NCI-H2227 (cell line): ENCODE results near the gene LUZP2.

Experiments used
- DNase-seq: peaks from one replicate; lab custom pipeline; 2025; ENCODE audit not compliant: unreplicated experiment; lab: John Stamatoyannopoulos, UW

The LUZP2 gene

GRCh38 chr11:24805671-24806070, 308.8 kb downstream of the LUZP2 start:
- DNase-seq = no peak

- no peak for DNase-seq
Measured at GRCh38 chr11:24808173-24808572, 311.3 kb downstream of the LUZP2 start.

- DNase-seq = no peak
Measured at GRCh38 chr11:24819006-24819405, 322.2 kb downstream of the LUZP2 start.

GRCh38 chr11:24819863-24820434, 323.1 kb downstream of the LUZP2 start:
- no peak for DNase-seq

GRCh38 chr11:24820541-24820940, 323.7 kb downstream of the LUZP2 start:
- no peak for DNase-seq

GRCh38 chr11:24828938-24829605, 332.2 kb downstream of the LUZP2 start:
- no peak for DNase-seq

- DNase-seq = no peak
Measured at GRCh38 chr11:24833573-24833972, 336.7 kb downstream of the LUZP2 start.

- no peak for DNase-seq
Measured at GRCh38 chr11:24837112-24837511, 340.3 kb downstream of the LUZP2 start.

- DNase-seq = no peak
Measured at GRCh38 chr11:24842308-24842707, 345.5 kb downstream of the LUZP2 start.

GRCh38 chr11:24844406-24844805, 347.6 kb downstream of the LUZP2 start:
- DNase-seq = no peak

- DNase-seq = no peak
Measured at GRCh38 chr11:24848857-24849256, 352.0 kb downstream of the LUZP2 start.

GRCh38 chr11:24855951-24856350, 359.1 kb downstream of the LUZP2 start:
- no peak for DNase-seq

- no peak for DNase-seq
Measured at GRCh38 chr11:24859801-24860300, 363.0 kb downstream of the LUZP2 start.

GRCh38 chr11:24861440-24861839, 364.6 kb downstream of the LUZP2 start:
- no peak for DNase-seq

- DNase-seq = no peak
Measured at GRCh38 chr11:24866743-24867142, 369.9 kb downstream of the LUZP2 start.

- no peak for DNase-seq
Measured at GRCh38 chr11:24870048-24870447, 373.2 kb downstream of the LUZP2 start.

GRCh38 chr11:24872186-24872585, 375.3 kb downstream of the LUZP2 start:
- DNase-seq = no peak

GRCh38 chr11:24872651-24873311, 375.9 kb downstream of the LUZP2 start:
- no peak for DNase-seq

- no peak for DNase-seq
Measured at GRCh38 chr11:24880962-24881361, 384.1 kb downstream of the LUZP2 start.

GRCh38 chr11:24885580-24886173, 388.8 kb downstream of the LUZP2 start:
- DNase-seq = no peak

GRCh38 chr11:24886880-24887619, 390.2 kb downstream of the LUZP2 start:
- DNase-seq = no peak
